Posterior vena cava (tissue), 2 donors: Measurements from ENCODE around the gene PHAF1. TPM values are rescaled to one million over a fixed set of nuclear protein-coding genes. Genes with fewer than 3 reads are reported as not detected.

Source experiments
- total RNA-seq, 2 donors: library from RNA; stranded (reverse); fragmentation: NEBNext Ultra II Directional; extraction: Animal tissue kit (Norgen Biotek cat#: 25700); gene quantifications; one replicate each; pipeline ENCODE4 v1.2.1, GENCODE V29; 2021
- donor health status: DM: yes; HTN: yes; CAD: no.
- donor health status: DM: yes; HTN: yes; CAD: no.

The PHAF1 gene
- total RNA-seq, 2 donors from 2014 or later: 10.4 to 12.0 TPM

Other genes starting within 250 kb of the PHAF1 start
- gene PDP2, start 229.4 kb upstream of the PHAF1 start, total RNA-seq: 1 to 10 TPM; 5.0 to 5.5 TPM
- not detected for gene CDH16, start 191.1 kb upstream of the PHAF1 start, total RNA-seq
- 10 to 100 TPM in 1 of 2 donors, 1 to 10 TPM in 1; 8.2 to 11.6 TPM for gene RRAD, start 184.4 kb upstream of the PHAF1 start, total RNA-seq
- gene CIAO2B, start 175.5 kb upstream of the PHAF1 start, total RNA-seq: 10 to 100 TPM; 53.0 to 60.3 TPM
- gene CES2, start 174.4 kb upstream of the PHAF1 start, total RNA-seq: 10 to 100 TPM; 26.7 to 31.3 TPM
- 1 to 10 TPM in 1 of 2 donors, under 1 TPM in 1; 0.10 to 1.3 TPM for gene CES3, start 148.7 kb upstream of the PHAF1 start, total RNA-seq
- gene CES4A, start 121.4 kb upstream of the PHAF1 start, total RNA-seq: 1 to 10 TPM; 2.8 to 7.4 TPM
- 10 to 100 TPM; 39.7 to 42.0 TPM for gene CBFB, start 80.8 kb upstream of the PHAF1 start, total RNA-seq
- gene B3GNT9, start 41.1 kb downstream of the PHAF1 start, total RNA-seq: 10 to 100 TPM; 13.0 to 22.0 TPM
- gene TRADD, start 50.0 kb downstream of the PHAF1 start, total RNA-seq: 10 to 100 TPM; 15.6 to 17.4 TPM
- 10 to 100 TPM in 1 of 2 donors, 1 to 10 TPM in 1; 9.2 to 13.0 TPM for gene FBXL8, start 50.0 kb downstream of the PHAF1 start, total RNA-seq
- gene HSF4, start 54.8 kb downstream of the PHAF1 start, total RNA-seq: 10 to 100 TPM; 25.8 to 40.1 TPM
- 10 to 100 TPM; 18.8 to 31.6 TPM for gene NOL3, start 60.6 kb downstream of the PHAF1 start, total RNA-seq
- 10 to 100 TPM; 18.3 to 22.1 TPM for gene MATCAP1, start 74.0 kb downstream of the PHAF1 start, total RNA-seq
- gene EXOC3L1, start 80.2 kb downstream of the PHAF1 start, total RNA-seq: 1 to 10 TPM; 1.6 to 3.1 TPM
- gene E2F4, start 82.2 kb downstream of the PHAF1 start, total RNA-seq: 10 to 100 TPM; 42.0 to 43.8 TPM
- 1 to 10 TPM in 1 of 2 donors, under 1 TPM in 1; 0.93 to 1.2 TPM for gene ELMO3, start 89.2 kb downstream of the PHAF1 start, total RNA-seq
- 10 to 100 TPM; 25.1 to 33.1 TPM for gene TMEM208, start 117.2 kb downstream of the PHAF1 start, total RNA-seq
- gene FHOD1, start 137.5 kb downstream of the PHAF1 start, total RNA-seq: 10 to 100 TPM; 23.8 to 32.9 TPM
- gene SLC9A5, start 139.0 kb downstream of the PHAF1 start, total RNA-seq: 1 to 10 TPM in 1 of 2 donors, under 1 TPM in 1; 0.57 to 1.1 TPM
- gene PLEKHG4, start 169.6 kb downstream of the PHAF1 start, total RNA-seq: 1 to 10 TPM; 3.2 to 5.4 TPM
- gene KCTD19, start 216.8 kb downstream of the PHAF1 start, total RNA-seq: not detected
- under 1 TPM in 1 of 2 donors, not detected in 1; 0.56 TPM for gene LRRC36, start 216.9 kb downstream of the PHAF1 start, total RNA-seq